ENCODE results near the gene APOA5. TPM values are rescaled to one million over a fixed set of nuclear protein-coding genes. Genes with fewer than 3 reads are reported as not detected.

Gene APOA5
- total and polyA plus RNA-seq, 2 of the 13 experiments (the other 11 are each of a cell fraction or from before 2014, with no cell fraction given): 44.0 to 49.1 TPM

- TF ChIP-seq MLX (CRISPR knock-in tag; IDR thresholded peaks at IDR 0.05) (no peak), AHR (CRISPR knock-in tag; IDR thresholded peaks at IDR 0.05) (peak; percentile 71), IRF1 (CRISPR knock-in tag; IDR thresholded peaks at IDR 0.05; ENCODE audit: low read depth) (no peak), TFAP4 (IDR thresholded peaks at IDR 0.05; ENCODE audit: borderline replicate concordance, low read depth) (no peak), ZNF570 (CRISPR knock-in tag; IDR thresholded peaks at IDR 0.05; ENCODE audit: borderline replicate concordance) (no peak), FOXM1 (CRISPR knock-in tag; IDR thresholded peaks at IDR 0.05) (no peak), PLRG1 (conservative IDR thresholded peaks at IDR 0.05) (no peak), U2AF2 (IDR thresholded peaks at IDR 0.05; ENCODE audit: low read depth, low read length) (no peak), TEAD2 (CRISPR knock-in tag; IDR thresholded peaks at IDR 0.05) (no peak), MTA1 (CRISPR knock-in tag; IDR thresholded peaks at IDR 0.05; ENCODE audit: borderline replicate concordance) (no peak), AGO2 (optimal IDR thresholded peaks at IDR 0.05; ENCODE audit: low read depth, low read length) (peak; percentile 97), ZNF503 (CRISPR knock-in tag; IDR thresholded peaks at IDR 0.05) (no peak), ZNF44 (CRISPR knock-in tag; IDR thresholded peaks at IDR 0.05) (no peak), ZNF589 (CRISPR knock-in tag; conservative IDR thresholded peaks at IDR 0.05) (no peak), CSRNP2 (CRISPR knock-in tag; conservative IDR thresholded peaks at IDR 0.05; ENCODE audit: low read depth) (no peak), KDM2A (CRISPR knock-in tag; IDR thresholded peaks at IDR 0.05; ENCODE audit: borderline replicate concordance, low read depth) (no peak), NFKBIZ (CRISPR knock-in tag; IDR thresholded peaks at IDR 0.05) (peak; percentile 55; the same call in 1 of the 2 replicates), STAT6 (CRISPR knock-in tag; IDR thresholded peaks at IDR 0.05; ENCODE audit: borderline replicate concordance) (no peak), ZNF83 (CRISPR knock-in tag; IDR thresholded peaks at IDR 0.05; ENCODE audit: borderline replicate concordance) (no peak)
These were observed 44.3 kb upstream of the APOA5 start (continued) for GRCh38 chr11:116835791-116836631.

Data from HepG2 (cell line).